CD4-positive, alpha-beta memory T cell (primary cell): ENCODE measurements around the gene PAGR1. TPM values are rescaled to one million over a fixed set of nuclear protein-coding genes. Genes with fewer than 3 reads are reported as not detected.

Experiments used
- CTCF ChIA-PET: fragments of 350-600 bp; sonication (Branson Sonifier 250); formaldehyde crosslinking; loops from one replicate; lab custom pipeline; 2021; ENCODE audit warnings: inconsistent platforms; ENCODE audit not compliant: partially characterized antibody; lab: Charles Lee
- POLR2A ChIA-PET: fragments of 350-600 bp; sonication (Branson Sonifier 250); formaldehyde crosslinking; loops from one replicate; lab custom pipeline; 2021; ENCODE audit not compliant: partially characterized antibody; lab: Charles Lee
- DNase-seq, 5 donors: peaks; one replicate each; pipeline versions ENCODE4 v3.0.0 to v3.0.0-alpha.2; 2020 to 2022; ENCODE audit warnings: mixed read lengths in 1 of 5
- H3K27ac ChIP-seq: one replicate; pipeline ENCODE4 v1.7.0; 2013; ENCODE audit warnings: low read depth, low read length
- H3K27me3 ChIP-seq: 2 replicates; pipeline ENCODE4 v1.7.0; 2013; ENCODE audit warnings: mild to moderate bottlenecking, low read length, moderate library complexity; ENCODE audit not compliant: insufficient read depth
- H3K36me3 ChIP-seq: 2 replicates; pipeline ENCODE4 v1.7.0; 2013; ENCODE audit warnings: mild to moderate bottlenecking, low read length, moderate library complexity; ENCODE audit not compliant: insufficient read depth
- H3K4me1 ChIP-seq: 2 replicates; pipeline ENCODE4 v1.7.0; 2013; ENCODE audit warnings: mild to moderate bottlenecking, low read length, moderate library complexity; ENCODE audit not compliant: insufficient read depth
- H3K4me3 ChIP-seq, 2 donors: one replicate each; pipeline ENCODE4 v1.7.0; 2013; ENCODE audit warnings: low read length in 2 of 2, mild to moderate bottlenecking in 1 of 2
- H3K9me3 ChIP-seq, 2 donors: one replicate each; pipeline ENCODE4 v1.7.0; 2013; ENCODE audit warnings: low read length in 2 of 2, control low read depth in 1 of 2; ENCODE audit not compliant: control insufficient read depth in 1 of 2
- H3K27ac Mint-ChIP-seq, 7 donors: one replicate each; pipeline ENCODE4 v1.8.0; 2020 to 2021; ENCODE audit warnings: mixed read lengths in 7 of 7, mild to moderate bottlenecking in 6 of 7, inconsistent platforms in 3 of 7, moderate library complexity in 3 of 7
- H3K27me3 Mint-ChIP-seq, 2 donors: one replicate each; pipeline ENCODE4 v1.8.0; 2020 to 2021; ENCODE audit warnings: mixed read lengths in 2 of 2
- H3K36me3 Mint-ChIP-seq, 2 donors: one replicate each; pipeline ENCODE4 v1.8.0; 2020 to 2021; ENCODE audit warnings: mixed read lengths in 2 of 2, inconsistent platforms in 1 of 2, mild to moderate bottlenecking in 1 of 2
- H3K4me1 Mint-ChIP-seq, 4 donors: one replicate each; pipeline ENCODE4 v1.8.0; 2020 to 2021; ENCODE audit warnings: mixed read lengths in 4 of 4, mild to moderate bottlenecking in 1 of 4
- H3K4me3 Mint-ChIP-seq, 8 donors: one replicate each; pipeline ENCODE4 v1.8.0; 2020 to 2021; ENCODE audit warnings: mixed read lengths in 8 of 8, mild to moderate bottlenecking in 7 of 8, moderate library complexity in 6 of 8, inconsistent platforms in 3 of 8
- H3K9me3 Mint-ChIP-seq, 8 donors: one replicate each; pipeline ENCODE4 v1.8.0; 2020 to 2021; ENCODE audit warnings: mixed read lengths in 8 of 8, mild to moderate bottlenecking in 5 of 8, inconsistent platforms in 3 of 8, moderate library complexity in 1 of 8
- intact Hi-C: fragments of 100-400 bp; cut with micrococcal nuclease; formaldehyde crosslinking; loops from one replicate; pipeline ENCODE4 v1.15.1; 2023
- polyA plus RNA-seq, 2 donors: library from polyadenylated mRNA; unstranded; fragments of 300-500 nt; fragmentation: Illumina TruSeq; gene quantifications; one replicate each; pipeline ENCODE4 v1.2.3, GENCODE V29; 2021
- total RNA-seq, 2 experiments: library from RNA; stranded (reverse); gene quantifications; one replicate each; pipeline ENCODE4 v1.2.3, GENCODE V29; 2021

The PAGR1 gene
- total and polyA plus RNA-seq, 4 experiments from 2014 or later, result 43.7 to 51.1 (median 45.5) TPM

DNA sequence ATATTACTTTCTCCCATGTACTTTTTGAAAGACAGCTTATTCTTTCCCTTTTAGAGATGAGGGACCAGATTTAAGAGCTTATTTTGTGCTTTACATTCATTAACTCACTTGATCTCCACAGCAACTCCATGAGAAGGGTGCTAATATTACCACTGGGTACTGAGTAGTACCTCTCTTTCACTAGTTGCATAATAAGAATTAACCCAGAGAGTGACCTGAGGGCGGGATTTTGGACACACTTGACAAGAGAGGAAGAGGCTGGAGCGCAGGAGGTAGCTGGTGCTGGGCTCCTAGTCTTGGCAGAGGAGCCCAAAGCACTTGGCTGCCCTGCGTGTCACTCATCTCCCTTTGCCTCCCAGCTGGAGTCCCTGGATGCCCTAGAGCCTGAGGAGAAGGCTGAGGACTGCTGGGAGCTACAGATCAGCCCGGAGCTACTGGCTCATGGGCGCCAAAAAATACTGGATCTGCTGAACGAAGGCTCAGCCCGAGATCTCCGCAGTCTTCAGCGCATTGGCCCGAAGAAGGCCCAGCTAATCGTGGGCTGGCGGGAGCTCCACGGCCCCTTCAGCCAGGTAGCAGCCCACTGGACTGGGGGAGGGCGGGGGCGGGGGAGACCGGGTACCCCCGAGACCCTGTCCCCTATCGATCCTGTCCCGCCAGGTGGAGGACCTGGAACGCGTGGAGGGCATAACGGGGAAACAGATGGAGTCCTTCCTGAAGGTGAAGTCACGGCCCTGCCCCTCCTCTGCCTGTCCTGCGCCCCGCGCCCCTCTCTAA, 11.3 kb upstream of the PAGR1 start:
- H3K4me3 ChIP-seq, result peak overlapping the region; percentile 43 to 95
- Mint-ChIP-seq H3K27ac (peak overlapping the region; percentile 98 to 100 (median 99)), H3K4me1 (peaks cover 17 to 44% (median 31%) of the 10 kb centered on the region in 4 donors), H3K27me3 (no peaks in the 10 kb centered on the region), H3K9me3 (peaks cover 0 to 7% (median 0%) of the 10 kb centered on the region in 8 donors), H3K4me3 (peak overlapping the region; percentile 99 to 100 (median 100)), H3K36me3 (peaks cover 20 to 48% of the 10 kb centered on the region in 2 donors)
- intact Hi-C loops, result loop anchor here (1.0 to 10.0 kb wide), 7 partner anchors 14 to 573 kb away; partner anchors contain the start of genes KIF22 and TMEM219
- peaks cover 37% of the 10 kb centered on the region for H3K4me1 ChIP-seq
- H3K27me3 ChIP-seq, result no peaks in the 10 kb centered on the region
- peak overlapping the region; percentile 86 for H3K27ac ChIP-seq
- CTCF ChIA-PET, result interaction anchor here (0.8 to 4.9 kb wide), 11 partner anchors 10 to 113 kb away, joined by 3 to 53 read pairs (median 6); partner anchors contain the start of genes KIF22, MVP and PAGR1
- POLR2A ChIA-PET, result interaction anchor here (0.6 to 24.0 kb wide), 16 partner anchors 8 to 613 kb away, joined by 3 to 522 read pairs (median 6); partner anchors contain the start of genes ALDOA, C16orf54, CDIPT and KIF22
- no peak for DNase-seq
- no peaks in the 10 kb centered on the region for H3K9me3 ChIP-seq
- peaks cover 18% of the 10 kb centered on the region for H3K36me3 ChIP-seq

DNA sequence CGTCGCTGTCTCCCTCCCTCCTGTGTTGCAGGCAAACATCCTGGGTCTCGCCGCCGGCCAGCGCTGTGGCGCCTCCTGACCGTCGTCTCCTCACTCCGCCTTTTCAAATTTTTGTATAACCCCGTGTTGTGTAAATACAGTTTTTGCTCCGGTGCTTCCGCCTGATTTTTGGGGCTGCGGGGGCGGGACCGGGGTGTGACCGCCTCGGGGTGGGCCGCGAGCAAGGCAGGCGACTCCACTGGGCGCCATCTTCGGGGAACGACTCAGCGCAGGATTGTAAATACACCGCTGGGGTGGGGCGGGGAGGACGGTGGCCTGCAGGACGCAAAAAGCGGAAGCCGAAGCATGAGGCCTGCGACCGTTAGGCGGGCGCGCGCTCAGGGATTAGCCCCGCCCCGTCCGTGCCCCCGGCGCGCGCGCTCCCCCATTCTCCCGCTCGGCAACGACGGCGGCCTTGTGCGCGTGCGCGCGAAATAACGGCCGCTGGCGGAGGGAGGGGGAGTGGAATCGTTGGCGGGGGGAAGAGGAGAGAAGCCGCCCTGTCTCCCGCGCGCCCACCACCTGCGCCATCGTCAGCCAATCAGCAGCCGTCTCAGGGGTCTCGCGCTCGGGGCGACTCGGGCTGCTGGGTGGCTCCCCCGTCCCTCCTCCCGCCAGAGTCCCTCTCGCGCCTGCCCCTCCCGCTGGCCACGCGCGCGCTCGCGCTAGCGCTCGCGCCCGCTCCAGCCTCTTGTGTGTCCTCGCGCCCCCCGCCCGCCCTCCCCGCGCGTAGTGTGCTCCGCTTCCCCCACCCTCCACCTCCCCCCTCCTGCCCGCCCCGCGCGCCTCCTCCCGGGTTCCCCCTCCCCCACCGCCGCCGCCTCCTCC, 10.5 kb upstream of the PAGR1 start:
- Histone ChIP-seq H3K36me3 (peaks cover 13% of the 10 kb centered on the region), H3K4me1 (peaks cover 45% of the 10 kb centered on the region), H3K27ac (peak overlapping the region; percentile 86), H3K9me3 (no peaks in the 10 kb centered on the region), H3K27me3 (no peaks in the 10 kb centered on the region), H3K4me3 (peak overlapping the region; percentile 43 to 95)
- Mint-ChIP-seq H3K36me3 (peaks cover 20 to 46% of the 10 kb centered on the region in 2 donors), H3K4me1 (peaks cover 25 to 53% (median 36%) of the 10 kb centered on the region in 4 donors), H3K27ac (peak overlapping the region; percentile 98 to 100 (median 99)), H3K27me3 (no peaks in the 10 kb centered on the region), H3K4me3 (peak overlapping the region; percentile 99 to 100 (median 100)), H3K9me3 (peaks cover 0 to 7% (median 0%) of the 10 kb centered on the region in 8 donors)
- intact Hi-C loops, result loop anchor here (1.0 to 10.0 kb wide), 7 partner anchors 15 to 572 kb away; partner anchors contain the start of genes KIF22 and TMEM219
- ChIA-PET CTCF (interaction anchor here (1.0 to 4.9 kb wide), 5 partner anchors 11 to 106 kb away, joined by 4 to 53 read pairs (median 18); partner anchors contain the start of genes KIF22 and PAGR1), POLR2A (interaction anchor here (1.3 to 24.0 kb wide), 13 partner anchors 12 to 168 kb away, joined by 5 to 522 read pairs (median 15); partner anchors contain the start of genes C16orf54, CDIPT, KIF22 and MVP)
- peak; percentile 97 to 99 (median 98) for DNase-seq

DNA sequence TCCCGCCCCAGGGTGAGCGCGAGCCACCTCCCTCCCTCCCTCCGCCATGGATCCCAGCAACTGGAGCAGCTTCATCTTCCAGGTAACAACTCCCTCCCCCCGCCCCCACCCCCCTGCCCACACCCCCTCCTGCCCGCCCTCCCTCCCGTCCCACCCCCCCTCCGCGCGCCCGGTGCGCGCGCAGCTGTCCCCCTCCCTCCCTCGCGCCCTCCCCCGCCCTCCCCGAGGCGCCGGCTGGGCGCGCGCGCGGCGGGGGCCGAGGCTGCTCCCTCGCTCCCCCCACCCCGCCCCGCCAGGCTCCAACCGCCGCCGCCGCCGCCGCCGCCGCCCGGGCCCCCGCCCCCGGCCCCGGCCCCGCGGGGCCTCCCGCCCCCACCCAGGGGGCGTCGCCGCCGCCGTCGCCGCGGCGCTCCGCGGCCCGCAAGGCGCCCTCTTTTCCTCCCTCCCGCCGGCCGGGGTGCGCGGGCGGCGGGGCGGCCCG, 9.8 kb upstream of the PAGR1 start, which contains the start of gene MAZ:
Gene MAZ (plus strand): TSS at position 431 of the 481 bp plus-strand sequence. CDS start 173 bp downstream, outside the sequence.
- peak within 1 kb of the TSS; percentile 99 to 100 (median 99) for H3K27ac Mint-ChIP-seq
- H3K4me3 ChIP-seq, result peak within 1 kb of the TSS in 1 of 2 donors; percentile 95
- no peaks in the 10 kb centered on the region for H3K9me3 ChIP-seq
- peaks cover 14 to 43% of the 10 kb centered on the region in 2 donors for H3K36me3 Mint-ChIP-seq
- peak in 1 of 5 donors; percentile 72 for DNase-seq
- H3K27me3 ChIP-seq, result no peaks in the 10 kb centered on the region
- peak within 1 kb of the TSS; percentile 99 to 100 (median 100) for H3K4me3 Mint-ChIP-seq
- peaks cover 13% of the 10 kb centered on the region for H3K36me3 ChIP-seq
- H3K9me3 Mint-ChIP-seq, result peaks cover 0 to 7% (median 0%) of the 10 kb centered on the region in 8 donors
- POLR2A ChIA-PET, result interaction anchor here (0.6 to 24.0 kb wide), 16 partner anchors 12 to 259 kb away, joined by 4 to 522 read pairs (median 15); partner anchors contain the start of genes ALDOA, C16orf54, INO80E and KIF22
- intact Hi-C loops, result loop anchor here (5.0 to 10.0 kb wide), 3 partner anchors 156 to 571 kb away; partner anchors contain the start of gene TMEM219
- CTCF ChIA-PET, result interaction anchor here (0.6 to 3.1 kb wide), 3 partner anchors 10 to 43 kb away, joined by 3 to 84 read pairs (median 4); partner anchors contain the start of gene PAGR1
- peaks cover 52% of the 10 kb centered on the region for H3K4me1 ChIP-seq
- peak within 1 kb of the TSS; percentile 86 for H3K27ac ChIP-seq
- H3K4me1 Mint-ChIP-seq, result peaks cover 32 to 59% (median 43%) of the 10 kb centered on the region in 4 donors
- no peaks in the 10 kb centered on the region for H3K27me3 Mint-ChIP-seq

GRCh38 chr16:29806641-29807425, 9.1 kb upstream of the PAGR1 start:
- CTCF ChIA-PET, result interaction anchor here (0.5 to 3.1 kb wide), 18 partner anchors 9 to 211 kb away, joined by 3 to 84 read pairs (median 6); partner anchors contain the start of genes KIF22, MVP, PAGR1 and TAOK2
- H3K4me1 Mint-ChIP-seq, result peaks cover 32 to 66% (median 43%) of the 10 kb centered on the region in 4 donors

DNA sequence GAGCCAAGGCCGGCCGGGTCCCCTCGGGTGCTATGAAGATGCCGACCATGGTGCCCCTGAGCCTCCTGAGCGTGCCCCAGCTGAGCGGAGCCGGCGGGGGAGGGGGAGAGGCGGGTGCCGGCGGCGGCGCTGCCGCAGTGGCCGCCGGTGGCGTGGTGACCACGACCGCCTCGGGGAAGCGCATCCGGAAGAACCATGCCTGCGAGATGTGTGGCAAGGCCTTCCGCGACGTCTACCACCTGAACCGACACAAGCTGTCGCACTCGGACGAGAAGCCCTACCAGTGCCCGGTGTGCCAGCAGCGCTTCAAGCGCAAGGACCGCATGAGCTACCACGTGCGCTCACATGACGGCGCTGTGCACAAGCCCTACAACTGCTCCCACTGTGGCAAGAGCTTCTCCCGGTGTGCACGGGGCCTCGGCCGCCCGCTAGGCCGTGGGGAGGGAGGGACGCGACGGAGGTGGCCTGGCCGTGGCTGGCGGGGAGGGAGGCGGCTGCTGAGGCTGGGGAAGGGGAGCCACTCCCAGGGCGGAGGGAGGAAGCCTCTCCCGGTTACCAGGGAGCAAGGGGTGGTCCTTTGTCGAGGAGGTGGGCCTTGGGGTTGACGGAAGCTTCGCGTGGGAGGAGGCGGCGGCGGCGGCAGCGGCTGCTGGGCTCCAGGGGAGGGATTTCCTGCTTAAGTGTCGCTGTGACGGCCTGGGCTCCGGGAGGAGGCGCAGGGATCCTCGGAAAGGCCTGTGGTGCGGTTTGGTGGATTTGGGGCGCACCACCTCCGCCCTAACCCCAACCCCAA, 8.3 kb upstream of the PAGR1 start:
- ChIA-PET CTCF (interaction anchor here (0.5 to 3.1 kb wide), 23 partner anchors 8 to 211 kb away, joined by 3 to 84 read pairs (median 5); partner anchors contain the start of genes CDIPT, KIF22, MVP and PAGR1), POLR2A (interaction anchor here (0.6 to 24.0 kb wide), 36 partner anchors 14 to 1095 kb away, joined by 3 to 522 read pairs (median 6); partner anchors contain the start of genes ALDOA, ASPHD1, C16orf54 and CDIPT)
- no peaks in the 10 kb centered on the region for H3K27me3 Mint-ChIP-seq
- Histone ChIP-seq H3K27ac (peak overlapping the region; percentile 80), H3K27me3 (no peaks in the 10 kb centered on the region), H3K36me3 (peaks cover 13% of the 10 kb centered on the region), H3K4me1 (peaks cover 58% of the 10 kb centered on the region), H3K9me3 (no peaks in the 10 kb centered on the region), H3K4me3 (peak overlapping the region; percentile 25 to 70)
- peaks cover 8 to 35% of the 10 kb centered on the region in 2 donors for H3K36me3 Mint-ChIP-seq
- peak overlapping the region; percentile 91 to 97 (median 94) for H3K4me3 Mint-ChIP-seq
- H3K27ac Mint-ChIP-seq, result peak overlapping the region; percentile 98 to 100 (median 99)
- H3K4me1 Mint-ChIP-seq, result peaks cover 32 to 74% (median 45%) of the 10 kb centered on the region in 4 donors
- DNase-seq, result peak; percentile 88 to 94 (median 90)
- intact Hi-C loops, result loop anchor here (1.0 to 10.0 kb wide), 6 partner anchors 9 to 570 kb away; partner anchors contain the start of genes PAGR1 and TMEM219
- H3K9me3 Mint-ChIP-seq, result peaks cover 0 to 7% (median 0%) of the 10 kb centered on the region in 8 donors

More at GRCh38 chr16:29806641-29807425, 9.1 kb upstream of the PAGR1 start:
- Histone ChIP-seq H3K36me3 (peaks cover 13% of the 10 kb centered on the region), H3K4me1 (peaks cover 53% of the 10 kb centered on the region), H3K4me3 (peak overlapping the region in 1 of 2 donors; percentile 70), H3K27me3 (no peaks in the 10 kb centered on the region), H3K9me3 (no peaks in the 10 kb centered on the region), H3K27ac (peak overlapping the region; percentile 80)
- Mint-ChIP-seq H3K36me3 (peaks cover 8 to 39% of the 10 kb centered on the region in 2 donors), H3K27ac (peak overlapping the region; percentile 64 to 100 (median 99)), H3K27me3 (no peaks in the 10 kb centered on the region), H3K9me3 (peaks cover 0 to 7% (median 0%) of the 10 kb centered on the region in 8 donors), H3K4me3 (peak overlapping the region; percentile 91 to 97 (median 94))
- peak; percentile 36 to 64 (median 46) for DNase-seq
- intact Hi-C loops, result loop anchor here (1.0 to 10.0 kb wide), 6 partner anchors 9 to 570 kb away; partner anchors contain the start of genes PAGR1 and TMEM219
- POLR2A ChIA-PET, result interaction anchor here (0.6 to 24.0 kb wide), 28 partner anchors 13 to 1096 kb away, joined by 3 to 522 read pairs (median 11); partner anchors contain the start of genes ALDOA, ASPHD1, C16orf54 and CDIPT
